ENCODE measurements around the gene PFDN5. TPM values are rescaled to one million over a fixed set of nuclear protein-coding genes. Genes with fewer than 3 reads are reported as not detected.

Gene PFDN5
- total and polyA plus RNA-seq, 2 experiments from 2014 or later: 199 to 567 TPM

GRCh38 chr12:53344824-53345485 lies 49.6 kb downstream of the PFDN5 start (continued):
- TF ChIP-seq EZH2 (IDR thresholded peaks at IDR 0.05; ENCODE audit: low read depth, unreplicated experiment): peak; percentile 49
- TF ChIP-seq CREB1 (CRISPR knock-in tag; IDR thresholded peaks at IDR 0.05; ENCODE audit: low read depth): no peak

GRCh38 chr12:53345486-53346188 lies 50.3 kb downstream of the PFDN5 start:
- no peak overlapping the region for H3K27ac ChIP-seq (ENCODE audit: low read depth)
- H2AFZ ChIP-seq: peak overlapping the region; percentile 98
- peak; percentile 63 for DNase-seq (ENCODE audit: low spot score)
- TF ChIP-seq NANOG (IDR thresholded peaks at IDR 0.05; ENCODE audit: borderline replicate concordance) (no peak), ZNF114 (CRISPR knock-in tag; IDR thresholded peaks at IDR 0.05) (no peak), EZH2phosphoT487 (IDR thresholded peaks at IDR 0.05; ENCODE audit: unreplicated experiment) (no peak), CTCF (conservative IDR thresholded peaks at IDR 0.05; ENCODE audit: low read depth in 2 of 2) (no peak; a peak in 1 of 4 replicates), EZH2 (IDR thresholded peaks at IDR 0.05; ENCODE audit: low read depth, unreplicated experiment) (no peak), REST (IDR thresholded peaks at IDR 0.05; ENCODE audit: unreplicated experiment) (no peak), CREB1 (CRISPR knock-in tag; IDR thresholded peaks at IDR 0.05; ENCODE audit: low read depth) (no peak), STAT1 (IDR thresholded peaks at IDR 0.05; ENCODE audit: unreplicated experiment) (no peak), ZNF331 (CRISPR knock-in tag; IDR thresholded peaks at IDR 0.05; ENCODE audit: low read depth) (no peak), ETS1 (IDR thresholded peaks at IDR 0.05) (no peak)

More at GRCh38 chr12:53345486-53346188, 50.3 kb downstream of the PFDN5 start:
- Histone ChIP-seq H3K9me2 (ENCODE audit: insufficient read depth) (no peaks in the 10 kb centered on the region), H3K27me3 (ENCODE audit: insufficient read depth) (peaks cover 36% of the 10 kb centered on the region), H3F3A (replicated peaks; ENCODE audit: low read depth) (0 out of 2 replicates have a peak, but pooled peaks cover 8% of the 10 kb centered on the region), H3K36me3 (ENCODE audit: insufficient read depth) (no peaks in the 10 kb centered on the region), H3K4me1 (ENCODE audit: insufficient read depth) (peaks cover 23% of the 10 kb centered on the region), H3K4me2 (peak overlapping the region; percentile 100), H4K20me1 (replicated peaks; ENCODE audit: insufficient read depth) (no peaks in the 10 kb centered on the region), H3K79me2 (replicated peaks; ENCODE audit: insufficient read depth) (no peaks in the 10 kb centered on the region), H3K4me3 (peak overlapping the region; percentile 92)
- Mint-ChIP-seq H3K4me3 (peak overlapping the region; percentile 84), H3K36me3 (ENCODE audit: low read depth) (no peaks in the 10 kb centered on the region), H3K9me3 (peaks cover 4% of the 10 kb centered on the region; the same call in 1 of the 3 replicates), H3K27me3 (ENCODE audit: insufficient read depth, low read depth, poor library complexity) (peaks cover 14% of the 10 kb centered on the region), H3K4me1 (peaks cover 10% of the 10 kb centered on the region; the same call in 2 of the 3 replicates), H3K27ac (no peak overlapping the region)
- peak; percentile 54 for ATAC-seq

All from GM23338 (cell line).